Breast epithelium (tissue), 4 donors: ENCODE data around the gene DCUN1D4. TPM values are rescaled to one million over a fixed set of nuclear protein-coding genes. Genes with fewer than 3 reads are reported as not detected.
A peak's percentile ranks its signal among the peaks of the same experiment; 100 is the strongest.

Source experiments
- DNase-seq, 2 donors: peaks; one replicate each; pipeline ENCODE4 v3.0.0-alpha.2; 2019; ENCODE audit warnings: low spot score in 2 of 2
- H3K27ac ChIP-seq, 2 donors: fragments of 200-600 bp; sonication (generic) in 1 of 2; one replicate each; pipeline ENCODE4 v1.5.1; 2016 to 2019; ENCODE audit warnings: mild to moderate bottlenecking in 1 of 2
- H3K27me3 ChIP-seq, 2 donors: fragments of 200-600 bp; sonication (generic) in 1 of 2; one replicate each; pipeline versions ENCODE4 v1.5.1 to v1.6.0; 2017 to 2019; ENCODE audit warnings: control low read depth in 1 of 2, mild to moderate bottlenecking in 1 of 2
- H3K36me3 ChIP-seq: fragments of 200-600 bp; one replicate; pipeline ENCODE4 v1.5.1; 2019
- H3K4me1 ChIP-seq, 2 donors: fragments of 200-600 bp; sonication (generic); one replicate each; pipeline ENCODE4 v1.5.1; 2016 to 2019; ENCODE audit warnings: control low read depth in 1 of 2
- H3K4me3 ChIP-seq, 3 donors: fragments of 200-600 bp; sonication (generic); 1 replicate in 2 of 3; 2 replicates in 1 of 3; pipeline ENCODE4 v1.5.1; 2016 to 2019; ENCODE audit warnings: mild to moderate bottlenecking in 3 of 3, moderate library complexity in 2 of 3
- H3K9me3 ChIP-seq, 2 donors: fragments of 200-600 bp; sonication (generic) in 1 of 2; one replicate each; pipeline ENCODE4 v1.5.1; 2016 to 2019; ENCODE audit warnings: control low read depth in 1 of 2
- POLR2A ChIP-seq: fragments of 450-650 bp; IDR thresholded peaks from one replicate; pipeline ENCODE4 v1.6.1; 2016; ENCODE audit warnings: antibody characterized with exemption, mild to moderate bottlenecking, moderate library complexity
- POLR2AphosphoS5 ChIP-seq, 3 donors: sonication (generic); formaldehyde crosslinking; IDR thresholded peaks; one replicate each; pipeline ENCODE4 v1.6.1; 2017; ENCODE audit warnings: antibody characterized with exemption in 3 of 3
- intact Hi-C: fragments of 100-400 bp; cut with DNase I; formaldehyde crosslinking; loops from one replicate; pipeline ENCODE4 v1.15.1; 2023; ENCODE audit warnings: low total_unique reads
- total RNA-seq, 3 donors: library from RNA; depleted of rRNA; stranded (reverse); fragments of >200 nt; gene quantifications; one replicate each; pipeline ENCODE4 v1.1.0, GENCODE V29; 2016
- TF ChIP-seq, protein P1 (sequence below), 3 donors: fragments of 450-650 bp; IDR thresholded peaks; one replicate each; pipeline ENCODE4 v1.5.1; 2016 to 2017; ENCODE audit warnings: antibody characterized with exemption in 3 of 3, mild to moderate bottlenecking in 3 of 3, moderate library complexity in 3 of 3

DCUN1D4 gene
- total RNA-seq, 3 donors from 2014 or later, result 47.2 to 68.8 (median 57.4) TPM

- no peak for DNase-seq
- Histone ChIP-seq H3K27ac (no peak overlapping the region), H3K27me3 (no peaks in the 10 kb centered on the region), H3K4me1 (no peaks in the 10 kb centered on the region), H3K9me3 (no peaks in the 10 kb centered on the region), H3K4me3 (no peak overlapping the region), H3K36me3 (no peaks in the 10 kb centered on the region)
- intact Hi-C loops, result no loop called here
- TF ChIP-seq POLR2A, result no peak
- no peak for TF ChIP-seq POLR2AphosphoS5 (IDR thresholded peaks at IDR 0.05)
- TF ChIP-seq, protein P1, sequence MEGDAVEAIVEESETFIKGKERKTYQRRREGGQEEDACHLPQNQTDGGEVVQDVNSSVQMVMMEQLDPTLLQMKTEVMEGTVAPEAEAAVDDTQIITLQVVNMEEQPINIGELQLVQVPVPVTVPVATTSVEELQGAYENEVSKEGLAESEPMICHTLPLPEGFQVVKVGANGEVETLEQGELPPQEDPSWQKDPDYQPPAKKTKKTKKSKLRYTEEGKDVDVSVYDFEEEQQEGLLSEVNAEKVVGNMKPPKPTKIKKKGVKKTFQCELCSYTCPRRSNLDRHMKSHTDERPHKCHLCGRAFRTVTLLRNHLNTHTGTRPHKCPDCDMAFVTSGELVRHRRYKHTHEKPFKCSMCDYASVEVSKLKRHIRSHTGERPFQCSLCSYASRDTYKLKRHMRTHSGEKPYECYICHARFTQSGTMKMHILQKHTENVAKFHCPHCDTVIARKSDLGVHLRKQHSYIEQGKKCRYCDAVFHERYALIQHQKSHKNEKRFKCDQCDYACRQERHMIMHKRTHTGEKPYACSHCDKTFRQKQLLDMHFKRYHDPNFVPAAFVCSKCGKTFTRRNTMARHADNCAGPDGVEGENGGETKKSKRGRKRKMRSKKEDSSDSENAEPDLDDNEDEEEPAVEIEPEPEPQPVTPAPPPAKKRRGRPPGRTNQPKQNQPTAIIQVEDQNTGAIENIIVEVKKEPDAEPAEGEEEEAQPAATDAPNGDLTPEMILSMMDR (IDR thresholded peaks at IDR 0.05), result no peak
Measured at GRCh38 chr4:51840781-51841180, 2.2 kb upstream of the DCUN1D4 start.

DNA sequence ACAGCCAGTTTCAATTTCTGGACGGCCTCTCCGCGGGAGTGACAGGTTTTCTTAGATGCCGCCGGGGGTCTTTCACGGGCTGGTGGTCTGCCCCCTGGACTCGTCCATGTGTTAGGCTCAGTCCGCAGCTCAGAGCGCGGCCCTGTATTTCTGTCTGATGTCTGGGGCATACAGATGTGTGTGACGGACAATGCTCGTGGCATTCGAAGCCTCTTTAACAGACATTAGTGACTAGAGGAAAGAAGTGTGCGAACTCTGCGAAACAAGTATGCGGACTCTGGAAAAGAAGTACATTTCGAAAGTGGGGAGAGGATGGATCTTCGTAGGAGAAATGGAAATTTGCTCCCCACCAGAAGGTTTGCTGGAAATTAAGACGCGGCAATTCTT is 793 bp upstream of the DCUN1D4 start:
- no peak for TF ChIP-seq POLR2AphosphoS5 (IDR thresholded peaks at IDR 0.05)
- TF ChIP-seq, protein P1 (IDR thresholded peaks at IDR 0.05), result no peak
- TF ChIP-seq POLR2A, result no peak
- Histone ChIP-seq H3K27ac (peak overlapping the region; percentile 57 to 93), H3K27me3 (no peaks in the 10 kb centered on the region), H3K4me1 (no peaks in the 10 kb centered on the region), H3K36me3 (no peaks in the 10 kb centered on the region), H3K4me3 (peak overlapping the region; percentile 82 to 95 (median 93)), H3K9me3 (no peaks in the 10 kb centered on the region)
- intact Hi-C loops, result no loop called here
- DNase-seq, result peak in 1 of 2 donors; percentile 20

- no peak for TF ChIP-seq POLR2AphosphoS5 (IDR thresholded peaks at IDR 0.05)
- TF ChIP-seq, protein P1 (IDR thresholded peaks at IDR 0.05), result no peak
- TF ChIP-seq POLR2A, result no peak
- Histone ChIP-seq H3K9me3 (no peaks in the 10 kb centered on the region), H3K4me3 (peak overlapping the region; percentile 82 to 95 (median 93)), H3K27ac (peak overlapping the region; percentile 93 to 98), H3K27me3 (no peaks in the 10 kb centered on the region), H3K36me3 (no peaks in the 10 kb centered on the region), H3K4me1 (no peaks in the 10 kb centered on the region)
- DNase-seq, result peak; percentile 63 to 64
- intact Hi-C loops, result no loop called here
Measured at GRCh38 chr4:51843309-51844152, 578 bp downstream of the DCUN1D4 start.

DNA sequence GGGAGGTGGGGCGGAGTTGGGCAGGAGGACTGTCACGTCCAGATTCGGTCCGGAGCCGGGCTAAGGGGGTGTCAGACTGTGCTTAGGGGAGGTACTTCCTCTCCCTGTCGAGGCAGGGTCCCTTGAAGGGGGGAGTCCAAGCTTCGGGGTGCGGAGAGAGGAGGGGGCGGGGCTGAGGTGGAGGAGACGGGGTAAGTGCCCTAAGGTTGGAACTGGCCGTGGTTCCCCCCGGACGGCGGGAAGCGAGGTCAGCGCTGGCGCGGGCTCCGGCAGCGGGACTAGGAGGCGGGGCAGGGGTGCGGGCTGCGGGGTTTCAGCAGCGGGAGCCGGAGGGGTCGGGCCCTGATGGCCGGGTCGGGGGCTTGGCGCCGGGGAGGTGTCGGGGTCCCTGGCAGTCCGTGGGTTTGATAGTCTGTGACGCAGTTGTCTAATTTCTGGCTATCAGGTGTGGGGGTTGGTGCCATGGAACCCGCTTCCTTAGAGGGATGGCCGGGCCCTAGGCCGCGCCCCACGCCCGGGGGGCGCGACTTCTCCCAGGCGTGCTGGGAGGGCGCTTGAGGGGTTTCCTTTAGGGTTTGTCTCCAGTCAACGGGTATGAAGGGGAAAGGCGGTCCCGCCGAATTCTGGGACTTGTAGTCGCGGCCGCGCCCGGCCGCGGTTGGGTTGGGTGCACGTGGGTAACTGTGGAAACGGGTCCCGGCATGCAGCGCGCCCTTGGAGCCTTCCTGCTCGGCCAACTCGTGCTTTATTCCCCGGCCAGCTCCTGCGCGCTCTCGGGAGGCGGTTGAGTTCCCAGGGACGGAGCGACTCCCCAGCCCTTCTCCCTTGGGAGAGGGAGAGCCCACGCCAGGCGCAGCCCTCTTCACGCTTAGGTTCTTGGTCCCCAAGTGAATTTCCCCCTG is 1.5 kb downstream of the DCUN1D4 start:
- peak; percentile 88 to 92 for DNase-seq
- Histone ChIP-seq H3K36me3 (no peaks in the 10 kb centered on the region), H3K27ac (peak overlapping the region; percentile 93 to 98), H3K9me3 (no peaks in the 10 kb centered on the region), H3K27me3 (no peaks in the 10 kb centered on the region), H3K4me3 (peak overlapping the region; percentile 82 to 95 (median 93)), H3K4me1 (no peaks in the 10 kb centered on the region)
- TF ChIP-seq, protein P1 (IDR thresholded peaks at IDR 0.05), result no peak
- TF ChIP-seq POLR2AphosphoS5 (IDR thresholded peaks at IDR 0.05) (peak in 2 of 3 donors; percentile 23 to 68), POLR2A (peak; percentile 18)
- intact Hi-C loops, result no loop called here
